GM12864 (cell line): Measurements from ENCODE around the gene CHMP3.

Source experiments
- DNase-seq: peaks from one replicate; pipeline ENCODE4 v3.0.0-alpha.2; 2011; ENCODE audit warnings: low read depth
- H3K4me3 ChIP-seq: 2 replicates; pipeline ENCODE4 v1.5.1; 2011; ENCODE audit warnings: mild to moderate bottlenecking, low read depth, low read length, control low read depth
- TF ChIP-seq, protein P1 (sequence below): IDR thresholded peaks from 2 replicates; pipeline ENCODE4 v1.5.1; 2011; ENCODE audit warnings: low read depth, mild to moderate bottlenecking, moderate library complexity, low read length, control low read depth, inconsistent platforms; ENCODE audit errors: missing control alignments

Gene CHMP3

DNA sequence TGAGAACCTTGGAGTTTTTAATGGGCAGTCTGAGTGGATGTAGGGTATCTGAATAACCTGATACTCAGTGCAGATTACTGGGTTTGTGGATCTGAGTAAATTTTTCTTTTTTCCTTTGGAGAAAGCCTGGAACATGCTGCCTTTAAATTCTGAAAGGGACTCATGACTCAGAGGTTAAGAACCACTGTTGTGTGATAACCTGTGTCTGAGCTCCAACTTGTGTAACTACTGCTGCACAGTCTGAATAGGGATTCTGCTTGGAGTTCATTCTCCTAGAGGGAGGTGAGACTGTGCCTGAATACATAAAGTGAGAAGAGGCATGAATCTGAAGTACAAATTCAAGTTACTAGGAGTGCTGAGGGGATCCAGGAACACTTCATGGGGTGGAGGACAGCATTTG, 85.9 kb downstream of the CHMP3 start:
- TF ChIP-seq, protein P1, sequence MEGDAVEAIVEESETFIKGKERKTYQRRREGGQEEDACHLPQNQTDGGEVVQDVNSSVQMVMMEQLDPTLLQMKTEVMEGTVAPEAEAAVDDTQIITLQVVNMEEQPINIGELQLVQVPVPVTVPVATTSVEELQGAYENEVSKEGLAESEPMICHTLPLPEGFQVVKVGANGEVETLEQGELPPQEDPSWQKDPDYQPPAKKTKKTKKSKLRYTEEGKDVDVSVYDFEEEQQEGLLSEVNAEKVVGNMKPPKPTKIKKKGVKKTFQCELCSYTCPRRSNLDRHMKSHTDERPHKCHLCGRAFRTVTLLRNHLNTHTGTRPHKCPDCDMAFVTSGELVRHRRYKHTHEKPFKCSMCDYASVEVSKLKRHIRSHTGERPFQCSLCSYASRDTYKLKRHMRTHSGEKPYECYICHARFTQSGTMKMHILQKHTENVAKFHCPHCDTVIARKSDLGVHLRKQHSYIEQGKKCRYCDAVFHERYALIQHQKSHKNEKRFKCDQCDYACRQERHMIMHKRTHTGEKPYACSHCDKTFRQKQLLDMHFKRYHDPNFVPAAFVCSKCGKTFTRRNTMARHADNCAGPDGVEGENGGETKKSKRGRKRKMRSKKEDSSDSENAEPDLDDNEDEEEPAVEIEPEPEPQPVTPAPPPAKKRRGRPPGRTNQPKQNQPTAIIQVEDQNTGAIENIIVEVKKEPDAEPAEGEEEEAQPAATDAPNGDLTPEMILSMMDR = no peak
- no peak overlapping the region for H3K4me3 ChIP-seq
- no peak for DNase-seq

DNA sequence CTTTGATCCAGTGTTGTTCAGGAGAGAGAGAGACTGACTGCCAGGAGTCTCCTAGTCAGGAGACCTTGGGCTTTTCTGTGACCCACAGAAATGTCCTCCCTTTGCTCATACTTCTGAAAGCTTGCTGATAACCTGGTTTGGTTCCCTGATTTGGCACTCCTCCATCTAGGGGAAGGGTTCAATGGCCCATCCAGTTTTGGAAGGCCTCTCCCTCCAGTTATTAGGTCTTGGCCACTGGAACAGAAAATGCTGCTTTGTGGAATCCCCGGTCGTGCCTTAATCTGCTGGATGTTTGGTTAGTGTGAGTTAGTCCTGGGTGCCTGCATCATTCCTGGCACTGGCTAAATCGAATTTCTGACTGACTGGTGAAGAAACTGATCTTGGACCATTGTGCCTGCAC, 86.3 kb downstream of the CHMP3 start:
- no peak overlapping the region for H3K4me3 ChIP-seq
- DNase-seq = no peak
- TF ChIP-seq, protein P1 = no peak

DNA sequence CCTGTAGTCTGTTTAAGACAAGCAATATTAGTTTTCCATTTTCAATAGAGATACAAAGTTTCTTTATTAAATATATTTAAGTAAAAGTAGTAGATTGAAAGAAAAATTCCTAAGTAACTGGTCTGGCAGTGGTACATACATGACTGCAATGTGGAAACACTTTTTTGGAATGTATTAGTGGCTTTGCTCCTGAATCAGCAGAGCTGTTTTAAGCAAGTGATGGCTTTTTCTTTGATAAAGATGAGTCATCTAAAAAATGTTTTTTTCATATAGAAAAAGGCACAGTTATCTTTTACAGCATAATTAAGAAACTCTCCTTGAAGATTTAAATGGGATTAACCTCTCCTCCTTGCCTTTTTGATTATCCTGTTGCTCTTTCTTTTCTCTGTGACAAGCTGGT, 87.2 kb downstream of the CHMP3 start:
- no peak for DNase-seq
- TF ChIP-seq, protein P1 = no peak
- no peak overlapping the region for H3K4me3 ChIP-seq

DNA sequence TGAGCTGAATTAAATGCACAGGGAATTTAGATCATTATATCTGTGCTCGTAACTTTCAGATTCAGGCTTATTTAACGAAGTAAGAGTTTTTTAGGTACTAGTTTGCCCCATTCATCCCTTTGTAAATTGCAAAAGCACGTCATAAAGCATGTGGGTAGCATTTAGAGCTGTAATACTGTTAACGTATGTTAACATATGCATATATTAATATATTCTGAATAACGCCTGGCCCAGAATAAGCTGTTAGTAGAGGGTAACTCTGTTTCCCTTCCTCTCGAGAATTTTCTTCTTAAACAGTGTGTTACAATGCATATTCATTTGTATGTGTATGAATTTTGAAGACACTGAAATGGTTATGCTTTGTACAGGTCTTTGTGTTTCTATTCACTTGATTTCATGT, 91.6 kb downstream of the CHMP3 start:
- no peak for DNase-seq
- no peak overlapping the region for H3K4me3 ChIP-seq
- TF ChIP-seq, protein P1 = no peak

DNA sequence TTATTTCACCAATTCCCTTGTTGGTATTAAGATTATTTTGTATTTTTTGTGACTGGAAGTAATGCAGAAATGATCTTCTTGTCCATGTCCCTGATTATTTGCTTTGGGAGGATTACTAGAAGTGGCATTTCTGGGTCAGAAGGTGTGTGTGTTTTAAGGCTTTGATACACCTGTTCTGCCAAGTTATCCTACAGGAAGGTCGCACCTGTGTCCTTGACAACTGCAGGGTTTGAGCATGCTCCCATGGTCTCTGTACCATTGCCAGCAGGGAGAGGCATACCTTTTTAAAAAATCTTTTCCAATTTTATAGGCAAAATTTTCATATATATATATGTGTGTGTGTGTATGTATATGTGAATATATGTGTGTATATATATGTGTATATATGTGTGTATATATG, 92.4 kb downstream of the CHMP3 start:
- no peak for DNase-seq
- no peak overlapping the region for H3K4me3 ChIP-seq
- TF ChIP-seq, protein P1 = no peak

DNA sequence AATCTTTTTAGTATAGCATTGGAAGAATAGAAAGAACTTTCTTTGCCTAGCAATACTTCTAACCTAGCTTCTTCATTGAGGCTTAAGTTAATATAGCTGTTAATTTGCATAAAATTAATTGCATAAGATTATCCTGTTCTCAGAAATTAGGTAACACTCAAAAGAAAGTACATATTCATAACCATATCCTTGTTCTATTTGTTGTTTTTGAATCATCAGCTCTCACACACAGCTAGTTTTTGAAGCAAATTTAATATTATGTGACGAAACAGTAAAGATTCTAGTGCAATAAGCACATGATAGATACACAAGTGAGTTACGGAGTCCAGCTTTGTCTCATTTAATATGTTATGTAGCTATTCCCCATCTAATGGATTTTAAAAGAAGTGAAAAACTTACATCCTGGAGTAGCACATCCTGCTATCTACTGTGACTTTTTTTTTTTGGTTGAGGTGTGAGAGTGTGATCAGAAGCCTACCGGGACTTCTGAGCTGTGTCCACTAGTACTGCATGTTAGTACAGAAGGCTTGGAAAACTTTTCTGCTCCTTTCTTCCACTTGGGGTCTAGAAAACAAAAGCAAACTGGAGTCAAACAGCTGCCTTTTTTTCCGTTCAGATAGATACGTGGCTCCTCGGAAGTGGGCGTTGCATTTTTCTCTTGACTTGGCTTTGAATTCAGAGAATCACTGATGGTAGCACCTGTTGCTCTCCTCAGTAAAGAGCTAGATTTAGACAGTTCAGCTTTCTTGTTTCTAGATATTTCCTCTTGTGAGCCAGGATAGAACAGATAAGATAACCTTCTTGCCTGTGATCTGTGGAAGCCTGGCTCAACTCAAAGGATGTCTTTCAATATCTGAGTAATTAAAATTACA, 94.8 kb downstream of the CHMP3 start:
- no peak for DNase-seq
- no peak overlapping the region for H3K4me3 ChIP-seq
- TF ChIP-seq, protein P1 = no peak

DNA sequence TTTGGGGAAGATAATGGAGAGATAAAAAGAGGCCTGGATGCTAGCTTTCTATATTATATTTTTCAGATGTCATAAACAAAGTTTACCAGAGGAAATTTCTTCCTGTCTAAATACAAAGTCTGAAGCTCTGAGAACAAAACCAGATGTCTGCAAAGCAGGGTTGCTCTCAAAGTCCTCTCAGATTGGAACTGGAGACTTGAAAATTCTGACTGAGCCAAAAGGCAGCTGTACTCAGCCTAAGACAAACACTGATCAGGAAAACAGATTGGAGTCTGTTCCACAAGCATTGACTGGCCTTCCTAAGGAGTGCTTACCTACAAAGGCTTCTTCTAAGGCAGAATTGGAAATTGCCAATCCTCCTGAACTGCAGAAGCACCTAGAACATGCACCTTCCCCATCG, 96.9 kb downstream of the CHMP3 start:
- TF ChIP-seq, protein P1 = no peak
- H3K4me3 ChIP-seq = no peak overlapping the region
- no peak for DNase-seq
